ENCODE data around the gene PPP2R5E. TPM values are rescaled to one million over a fixed set of nuclear protein-coding genes. Genes with fewer than 3 reads are reported as not detected.
A peak's percentile ranks its signal among the peaks of the same experiment; 100 is the strongest.

The PPP2R5E gene
- total and polyA plus RNA-seq, 2 donors (not counting 3 experiments of a cell fraction or from before 2014, with no cell fraction given): 4.9 to 52.5 TPM

GRCh38 chr14:63542231-63542999 is 762 bp downstream of the PPP2R5E start:
- Histone ChIP-seq H3K27me3 (ENCODE audit: control insufficient read depth in 2 of 2, insufficient read depth in 2 of 2, low read length in 2 of 2) (no peaks in the 10 kb centered on the region), H3K79me2 (ENCODE audit: control insufficient read depth, insufficient read depth, low read length) (peaks cover 42% of the 10 kb centered on the region), H3K4me2 (ENCODE audit: insufficient read depth, low read length) (peak overlapping the region; percentile 61), H3K4me3 (replicated peaks in 1 of 3; ENCODE audit: insufficient read depth in 1 of 3, low read depth in 1 of 3, low read length in 3 of 3) (peak overlapping the region; percentile 74 to 91 (median 74)), H3K4me1 (ENCODE audit: control insufficient read depth, extremely low read depth, insufficient read depth, low read length) (peaks cover 16% of the 10 kb centered on the region), H3K27ac (ENCODE audit: insufficient read depth, low read depth, low read length) (peak overlapping the region; percentile 74), H3K9ac (replicated peaks; ENCODE audit: extremely low read depth, insufficient read depth, low read length) (peak overlapping the region; percentile 57), H3K36me3 (ENCODE audit: control insufficient read depth in 2 of 2, extremely low read depth in 1 of 2, insufficient read depth in 2 of 2, low read length in 2 of 2) (peaks cover 2 to 8% of the 10 kb centered on the region in 2 experiments), H4K20me1 (replicated peaks; ENCODE audit: control insufficient read depth, extremely low read depth, insufficient read depth, low read length) (no peaks in the 10 kb centered on the region), H3K9me1 (replicated peaks; ENCODE audit: control insufficient read depth, extremely low read depth, insufficient read depth, low read length) (no peaks in the 10 kb centered on the region), H2AFZ (ENCODE audit: low read depth, low read length) (peak overlapping the region; percentile 93), H3K9me3 (replicated peaks; ENCODE audit: control insufficient read depth, insufficient read depth, low read length) (no peaks in the 10 kb centered on the region)
- ChIA-PET POLR2A (no interaction called here), CTCF (interaction anchor here (1.0 to 3.5 kb wide), 10 partner anchors 10 to 228 kb away, joined by 3 to 61 read pairs (median 6); partner anchors contain the start of gene WDR89)
- intact Hi-C loops (cut with micrococcal nuclease) (loop anchor here (5.0 kb wide), 3 partner anchors 105 to 230 kb away; partner anchors contain the start of gene SGPP1), dilution Hi-C loops (cut with MboI; ENCODE audit: extremely low pct_ligation_motif_present, low sequenced_read_pairs) (no loop called here)
- no TSS peak for BruUV-seq (replicated peaks)
- DNase-seq (ENCODE audit: low read depth, low spot score) (peak; percentile 56), FAIRE-seq (no peak)
- peak; percentile 48 for TF ChIP-seq GATA2 (IDR thresholded peaks at IDR 0.05; ENCODE audit: insufficient read depth, insufficient read length, low read depth, low read length)
- no peak for TF ChIP-seq CTCF (IDR thresholded peaks at IDR 0.05; ENCODE audit: extremely low read depth in 1 of 2, insufficient read depth in 1 of 2, low read depth in 1 of 2, low read length in 2 of 2)

GRCh38 chr14:63535918-63536317 is 7.3 kb downstream of the PPP2R5E start:
- H3K4me3 ChIP-seq (replicated peaks in 1 of 3; ENCODE audit: insufficient read depth in 1 of 3, low read depth in 1 of 3, low read length in 3 of 3): no peak overlapping the region
- DNase-seq (ENCODE audit: low read depth, low spot score) (no peak), FAIRE-seq (peak; percentile 63)
- no peak overlapping the region for H2AFZ ChIP-seq (ENCODE audit: low read depth, low read length)
- dilution Hi-C loops (cut with MboI; ENCODE audit: extremely low pct_ligation_motif_present, low sequenced_read_pairs): no loop called here
- H3K9me1 ChIP-seq (replicated peaks; ENCODE audit: control insufficient read depth, extremely low read depth, insufficient read depth, low read length): no peaks in the 10 kb centered on the region
- H3K4me1 ChIP-seq (ENCODE audit: control insufficient read depth, extremely low read depth, insufficient read depth, low read length): no peaks in the 10 kb centered on the region
- intact Hi-C loops (cut with micrococcal nuclease): no loop called here
- H4K20me1 ChIP-seq (replicated peaks; ENCODE audit: control insufficient read depth, extremely low read depth, insufficient read depth, low read length): no peaks in the 10 kb centered on the region
- no peak overlapping the region for H3K4me2 ChIP-seq (ENCODE audit: insufficient read depth, low read length)
- H3K79me2 ChIP-seq (ENCODE audit: control insufficient read depth, insufficient read depth, low read length): peaks cover 77% of the 10 kb centered on the region
- BruUV-seq (replicated peaks): no TSS peak
- no peaks in the 10 kb centered on the region for H3K27me3 ChIP-seq (ENCODE audit: control insufficient read depth in 2 of 2, insufficient read depth in 2 of 2, low read length in 2 of 2)
- H3K36me3 ChIP-seq (ENCODE audit: control insufficient read depth in 2 of 2, extremely low read depth in 1 of 2, insufficient read depth in 2 of 2, low read length in 2 of 2): peaks cover 2 to 8% of the 10 kb centered on the region in 2 experiments
- no peak for TF ChIP-seq FOS (IDR thresholded peaks at IDR 0.05; ENCODE audit: borderline replicate concordance, insufficient read depth, low read length)
- no peak for TF ChIP-seq JUN (IDR thresholded peaks at IDR 0.05; ENCODE audit: borderline replicate concordance, insufficient read depth, insufficient read length, low read depth)
- TF ChIP-seq MAX (IDR thresholded peaks at IDR 0.05; ENCODE audit: insufficient read depth, insufficient read length): no peak
- ChIA-PET CTCF (no interaction called here), POLR2A (no interaction called here)
- H3K9me3 ChIP-seq (replicated peaks; ENCODE audit: control insufficient read depth, insufficient read depth, low read length): no peaks in the 10 kb centered on the region
- H3K27ac ChIP-seq (ENCODE audit: insufficient read depth, low read depth, low read length): no peak overlapping the region
- no peak overlapping the region for H3K9ac ChIP-seq (replicated peaks; ENCODE audit: extremely low read depth, insufficient read depth, low read length)

Data from endothelial cell of umbilical vein (primary cell).